NCI-H1092 treated with DMSO at 0.1 percent for 48 hours (cell line): ENCODE measurements around the gene HNF4A.

Experiments used
- DNase-seq: peaks from one replicate; lab custom pipeline; 2025; lab: John Stamatoyannopoulos, UW

HNF4A gene

GRCh38 chr20:44405785-44406571, 50.5 kb downstream of the HNF4A start:
- no peak for DNase-seq

DNA sequence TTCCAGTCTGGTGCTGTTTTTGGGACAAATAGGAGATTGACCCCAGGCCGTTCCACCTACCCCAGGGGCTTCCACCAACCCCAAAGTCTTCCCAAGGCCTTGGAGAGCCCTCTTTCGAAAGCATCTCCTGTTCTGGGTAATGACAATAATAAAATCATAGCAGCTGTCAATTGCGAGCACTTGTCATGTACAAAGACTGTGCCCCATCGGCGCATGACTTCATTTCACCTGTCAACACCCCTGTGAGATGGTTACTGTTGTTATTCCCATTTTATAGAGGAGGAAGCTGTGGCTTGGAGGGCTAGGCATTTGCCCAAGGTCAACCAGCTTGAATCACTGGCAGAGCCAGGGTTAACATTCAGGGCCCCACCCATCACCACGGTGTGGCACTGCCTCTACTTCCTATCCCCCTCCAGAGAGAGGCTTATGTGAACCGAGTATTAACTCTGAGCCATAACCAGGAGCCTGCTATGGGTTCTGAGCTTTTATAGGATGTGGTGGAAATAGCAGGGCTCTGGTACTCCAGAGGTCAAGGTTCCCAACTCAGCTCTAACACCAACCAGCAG, 51.2 kb downstream of the HNF4A start:
- no peak for DNase-seq

DNA sequence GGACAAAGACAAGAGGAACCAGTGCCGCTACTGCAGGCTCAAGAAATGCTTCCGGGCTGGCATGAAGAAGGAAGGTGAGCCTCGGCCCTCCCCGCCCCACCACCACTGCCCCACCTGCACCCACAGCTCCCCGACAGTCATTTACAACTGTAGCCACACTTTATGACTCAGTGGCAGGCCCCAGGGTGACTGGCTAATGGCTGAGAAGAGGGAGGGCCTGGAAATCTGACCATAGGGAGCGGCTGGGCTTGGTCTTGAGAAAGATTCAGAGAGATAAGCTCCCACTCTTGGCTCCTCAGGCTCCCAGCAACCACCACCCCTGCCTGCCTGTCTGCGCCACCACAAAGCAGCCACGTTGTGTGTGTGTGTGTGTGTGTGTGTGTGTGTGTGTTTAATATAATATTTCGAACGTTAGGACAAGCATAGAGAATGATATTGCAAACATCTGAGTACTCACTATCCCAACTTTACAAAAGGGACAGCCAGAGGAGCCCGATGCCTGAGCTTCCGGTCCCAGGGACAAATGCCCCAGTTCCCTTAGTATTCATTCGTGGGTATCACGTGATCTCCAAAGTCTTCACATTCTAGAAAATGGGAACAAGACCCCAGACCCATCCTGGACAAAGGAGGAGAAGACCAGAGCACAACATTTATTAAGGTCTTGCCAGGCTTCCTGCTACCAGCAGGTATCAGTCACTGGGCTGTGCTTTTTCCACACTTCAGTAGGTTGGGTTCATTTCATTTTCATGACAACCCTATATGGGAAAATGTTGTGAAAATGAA, 52.1 kb downstream of the HNF4A start:
- DNase-seq: no peak

DNA sequence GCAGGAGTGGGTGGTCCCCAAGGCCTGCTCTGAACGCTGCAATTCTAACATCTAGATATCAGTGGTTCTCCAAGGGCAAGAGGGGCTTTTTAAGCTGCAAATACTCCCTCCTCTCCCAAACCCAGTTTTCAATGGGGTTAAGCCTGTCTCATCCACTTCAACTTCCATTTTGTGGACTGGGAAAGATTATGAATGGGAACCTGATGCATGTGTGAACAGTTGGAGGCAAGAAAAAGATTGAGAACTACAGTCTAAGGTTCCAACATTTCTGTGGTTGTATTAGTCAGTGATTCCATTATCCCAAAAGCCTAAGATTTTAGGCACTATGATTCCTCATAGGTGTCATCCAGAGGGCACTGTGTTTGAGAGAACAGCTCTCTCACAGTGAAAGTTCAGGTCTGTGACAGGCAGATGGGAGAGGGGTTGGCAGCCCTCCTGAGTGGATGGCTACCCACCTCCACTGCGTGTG, 53.7 kb downstream of the HNF4A start:
- no peak for DNase-seq

- DNase-seq: no peak
These were observed 55.1 kb downstream of the HNF4A start for GRCh38 chr20:44410583-44411019.

- DNase-seq: no peak
These were observed 55.7 kb downstream of the HNF4A start for GRCh38 chr20:44411020-44411756.

GRCh38 chr20:44411757-44412401, 56.4 kb downstream of the HNF4A start:
- DNase-seq: no peak

DNA sequence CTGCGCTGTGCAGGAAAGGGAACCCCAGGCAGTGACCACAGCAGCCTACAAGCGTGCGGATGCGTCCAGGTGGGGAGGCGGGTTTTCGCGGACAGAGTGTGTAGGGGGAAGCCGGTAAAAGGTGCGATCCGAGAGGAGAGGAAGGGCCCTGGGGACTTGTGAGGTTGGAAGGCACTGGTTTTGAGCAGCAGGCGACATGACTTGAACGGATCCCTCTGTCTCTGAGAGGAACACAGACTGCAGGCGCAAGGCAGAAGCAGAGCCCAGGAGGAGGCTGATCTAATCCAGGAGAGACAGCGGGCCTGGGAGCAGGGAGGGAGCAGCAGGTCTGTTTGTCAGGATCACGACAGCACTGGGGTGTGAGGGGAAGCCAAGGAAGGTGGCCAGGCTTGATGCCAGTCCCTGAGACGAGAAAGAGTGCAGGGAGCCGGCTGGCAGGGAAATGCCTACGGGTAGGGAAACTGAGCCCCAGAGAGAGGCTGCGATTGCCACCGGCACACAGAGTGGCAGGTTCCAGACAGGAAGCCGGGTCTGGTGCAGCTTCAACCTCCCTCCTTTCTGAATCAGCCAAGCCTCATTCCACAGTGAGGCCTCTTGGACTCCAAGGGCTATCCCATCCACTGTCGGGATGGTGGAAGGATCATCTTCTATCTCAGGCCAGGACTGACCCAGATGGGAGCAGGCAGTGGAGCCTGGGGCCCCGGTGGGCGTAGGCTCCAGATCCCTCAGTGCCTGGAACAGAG, 57.1 kb downstream of the HNF4A start:
- DNase-seq: no peak

DNA sequence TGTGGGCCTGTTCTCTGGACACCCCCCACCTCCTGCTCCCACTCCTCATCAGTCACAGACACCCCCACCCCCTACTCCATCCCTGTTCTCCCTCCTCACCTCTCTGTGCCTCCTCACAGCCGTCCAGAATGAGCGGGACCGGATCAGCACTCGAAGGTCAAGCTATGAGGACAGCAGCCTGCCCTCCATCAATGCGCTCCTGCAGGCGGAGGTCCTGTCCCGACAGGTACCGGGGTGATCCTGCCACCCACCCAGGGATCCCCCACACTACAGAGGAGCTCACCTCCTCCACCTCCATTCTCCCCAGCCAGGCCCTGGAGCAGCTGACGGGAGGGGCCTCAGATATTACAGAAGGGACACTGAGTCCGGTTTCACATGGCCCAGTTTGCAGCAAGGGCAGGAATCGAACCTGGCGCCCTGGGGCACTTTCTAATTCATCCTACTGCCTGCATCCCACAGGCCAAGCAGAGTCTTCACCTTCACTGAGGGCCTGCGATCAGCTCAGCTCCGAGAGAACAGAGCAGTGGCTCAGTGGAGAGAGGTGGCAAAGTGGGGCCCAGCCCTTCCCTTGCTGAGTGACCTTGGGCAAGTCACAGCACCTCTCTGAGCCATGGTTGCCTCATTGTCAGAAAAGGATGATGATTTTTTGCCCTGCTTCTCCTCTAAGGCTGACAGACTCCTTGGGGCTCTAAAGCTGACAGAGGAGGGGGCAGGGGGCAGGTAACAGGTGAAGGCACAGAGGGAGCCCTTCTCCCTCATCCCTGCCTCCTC, 58.3 kb downstream of the HNF4A start:
- DNase-seq: no peak

DNA sequence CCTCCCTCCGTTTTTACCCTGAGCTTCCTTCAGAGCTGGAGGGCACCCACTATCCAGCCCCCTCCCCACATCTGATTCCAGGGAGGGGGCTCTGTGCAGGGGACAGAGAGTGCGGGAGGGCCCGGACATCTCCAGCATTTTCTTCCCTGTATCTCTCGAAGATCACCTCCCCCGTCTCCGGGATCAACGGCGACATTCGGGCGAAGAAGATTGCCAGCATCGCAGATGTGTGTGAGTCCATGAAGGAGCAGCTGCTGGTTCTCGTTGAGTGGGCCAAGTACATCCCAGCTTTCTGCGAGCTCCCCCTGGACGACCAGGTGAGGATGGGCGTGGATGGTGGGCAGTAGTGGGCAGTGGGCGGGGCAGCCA, 58.8 kb downstream of the HNF4A start:
- no peak for DNase-seq

GRCh38 chr20:44414808-44415207, 59.3 kb downstream of the HNF4A start:
- no peak for DNase-seq

- no peak for DNase-seq
These were observed 60.6 kb downstream of the HNF4A start for GRCh38 chr20:44415833-44416715.

DNA sequence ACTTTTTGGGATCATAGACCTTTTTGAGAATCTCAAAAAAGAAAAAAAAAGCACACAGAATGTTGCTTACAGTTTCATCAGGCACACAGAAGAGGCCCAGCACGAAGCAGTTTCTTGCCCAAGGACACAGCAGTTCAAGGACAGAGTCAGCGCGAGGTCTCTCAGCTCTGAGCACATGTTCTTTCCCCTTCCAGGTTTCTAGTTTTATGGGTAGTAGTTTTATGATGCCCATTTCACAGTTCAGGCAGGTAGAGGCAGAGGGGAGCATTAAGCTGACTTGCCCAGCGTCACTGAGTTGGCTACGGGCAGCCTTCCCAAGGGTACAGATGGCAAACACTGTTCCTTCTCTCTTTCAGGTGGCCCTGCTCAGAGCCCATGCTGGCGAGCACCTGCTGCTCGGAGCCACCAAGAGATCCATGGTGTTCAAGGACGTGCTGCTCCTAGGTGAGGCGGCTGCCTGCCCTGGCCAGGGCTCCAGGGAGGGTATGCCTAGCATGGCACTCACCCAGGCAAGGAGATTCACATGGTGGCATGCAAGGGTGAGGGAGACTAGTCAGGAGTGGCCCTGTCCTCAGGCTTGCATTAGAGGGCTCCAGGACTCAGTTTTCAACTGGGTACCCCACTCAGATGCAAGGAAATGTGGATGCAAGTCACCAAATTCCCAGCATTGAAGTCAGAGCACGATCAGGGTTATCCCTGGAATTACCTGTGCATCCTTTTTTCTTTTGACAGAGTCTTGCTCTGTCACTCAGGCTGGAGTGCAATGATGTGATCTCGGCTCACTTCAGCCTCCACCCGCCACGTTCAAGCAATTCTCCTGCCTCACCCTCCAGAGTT, 62.8 kb downstream of the HNF4A start:
- DNase-seq: no peak

DNA sequence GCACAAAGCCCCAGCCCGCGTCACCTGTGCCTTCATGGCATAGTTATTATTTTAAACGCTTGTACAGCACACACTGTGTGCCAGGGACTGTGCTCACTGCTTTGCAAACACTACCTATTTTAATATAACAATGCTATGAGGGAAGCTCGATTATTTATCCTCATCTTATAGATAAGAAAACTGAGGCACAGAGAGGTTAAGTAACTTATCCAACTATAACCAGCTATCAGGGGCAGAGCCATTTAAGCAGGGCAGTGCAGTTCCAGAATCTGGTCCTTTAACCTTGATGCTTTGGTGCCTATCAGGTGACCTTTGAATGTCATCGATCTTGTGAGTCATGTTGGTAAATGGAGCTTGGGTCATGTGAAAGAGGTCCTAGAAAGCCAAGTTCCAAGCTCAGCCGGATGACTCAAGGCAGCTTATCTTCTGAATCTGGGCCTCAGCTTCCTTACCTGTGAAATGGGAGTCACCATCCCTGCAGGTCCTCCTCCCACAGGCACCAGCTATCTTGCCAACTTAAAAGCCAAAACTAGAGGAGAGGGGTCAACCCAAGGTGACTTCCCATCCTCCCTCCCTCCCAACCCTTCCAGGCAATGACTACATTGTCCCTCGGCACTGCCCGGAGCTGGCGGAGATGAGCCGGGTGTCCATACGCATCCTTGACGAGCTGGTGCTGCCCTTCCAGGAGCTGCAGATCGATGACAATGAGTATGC, 63.8 kb downstream of the HNF4A start:
- DNase-seq: no peak

GRCh38 chr20:44420497-44420896, 65.0 kb downstream of the HNF4A start:
- no peak for DNase-seq

DNA sequence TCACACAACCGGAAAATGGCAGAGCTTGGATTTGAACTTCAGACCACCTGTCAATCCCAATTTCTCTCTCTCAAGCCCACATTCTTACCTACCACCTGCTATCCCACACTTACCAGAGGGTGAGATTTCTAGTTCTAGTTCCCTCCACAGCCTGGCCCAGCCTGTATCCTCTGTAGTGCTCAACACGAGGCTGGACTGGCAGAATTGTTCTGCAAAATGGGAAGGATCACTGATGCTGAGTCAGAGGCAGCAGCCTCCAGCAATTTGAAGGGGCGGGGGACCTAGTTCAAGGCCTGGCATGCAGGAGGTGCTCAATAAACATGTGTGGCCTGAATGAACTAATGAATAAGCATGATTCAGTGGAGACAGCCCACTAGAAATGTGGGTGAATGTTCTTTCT, 66.6 kb downstream of the HNF4A start:
- DNase-seq: no peak

DNA sequence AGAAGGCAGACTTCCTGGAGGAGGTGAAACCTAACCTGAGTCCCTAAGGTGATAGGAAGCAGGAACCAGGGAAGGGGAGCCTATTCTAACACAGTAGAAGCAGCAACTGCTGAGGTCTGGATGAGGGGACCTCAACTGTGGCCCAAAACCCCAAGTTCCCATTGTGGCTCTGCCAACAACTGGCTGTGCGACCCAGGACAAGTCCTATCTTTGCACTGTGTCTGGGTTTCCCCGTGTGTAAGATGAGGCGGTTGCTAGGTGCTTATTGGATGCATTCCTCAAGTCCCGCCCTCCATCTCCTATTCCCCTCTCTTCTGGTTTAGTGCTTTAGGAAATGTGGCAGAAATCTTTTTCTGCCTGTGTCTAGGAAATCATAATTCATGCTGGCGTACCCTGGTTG, 68.0 kb downstream of the HNF4A start:
- DNase-seq: no peak

GRCh38 chr20:44424039-44424495, 68.6 kb downstream of the HNF4A start:
- no peak for DNase-seq
